ENCODE measurements around the gene CCDC191.

Gene CCDC191

DNA sequence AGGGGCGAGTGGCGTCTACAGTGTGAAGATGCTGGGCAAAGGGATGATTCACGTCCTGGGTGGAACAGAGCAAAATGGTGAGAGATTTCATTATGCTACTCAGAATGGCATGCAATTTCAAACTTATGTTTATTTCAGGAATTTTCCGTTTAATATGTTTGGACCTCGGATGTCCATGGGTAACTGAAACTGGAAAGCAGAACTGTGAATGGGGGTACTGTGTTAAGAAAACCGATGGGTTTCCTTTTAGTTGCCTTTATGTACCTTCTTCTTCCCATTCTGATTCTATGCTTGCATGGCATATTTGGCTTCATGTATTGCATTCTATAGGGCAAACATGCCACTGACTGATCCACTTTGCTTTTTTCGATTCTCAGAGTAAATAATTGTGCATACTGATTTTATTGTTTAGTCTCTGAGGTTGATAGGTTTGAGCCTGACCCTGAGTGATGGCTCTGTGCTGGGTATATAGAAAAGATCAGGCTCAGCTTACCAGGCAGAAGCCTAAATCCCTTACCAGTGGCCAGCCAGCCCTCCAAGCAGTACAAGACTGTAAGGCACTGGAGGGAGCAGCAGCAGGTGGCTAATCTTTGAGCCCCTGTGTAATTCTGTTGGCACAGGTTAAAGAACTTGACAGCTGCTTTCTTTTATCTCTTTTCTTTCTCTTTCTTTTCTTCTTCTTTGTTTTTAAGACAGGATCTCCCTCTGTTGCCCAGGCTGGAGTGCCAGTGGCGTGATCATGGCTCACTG, 4.8 kb upstream of the CCDC191 start:
- DNase-seq (ENCODE audit: low spot score) = no peak

DNA sequence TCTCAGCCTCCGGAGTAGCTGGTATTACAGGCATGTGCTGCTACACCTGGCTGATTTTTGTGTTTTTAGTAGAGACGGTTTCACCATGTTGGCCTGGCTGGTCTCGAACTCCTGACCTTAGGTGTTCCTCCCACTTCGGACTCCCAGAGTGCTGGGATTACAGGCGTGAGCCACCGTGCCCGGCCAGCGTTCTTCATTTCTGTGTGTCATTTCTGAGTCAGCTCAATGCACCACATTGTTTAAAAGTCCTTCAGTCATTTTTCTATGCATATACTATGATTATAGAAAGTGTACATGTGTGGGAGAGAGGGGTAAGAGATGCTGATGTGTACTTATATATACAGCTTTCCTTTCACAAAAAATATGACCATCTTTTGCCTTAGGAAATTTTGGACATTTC, 2.3 kb upstream of the CCDC191 start:
- no peak for DNase-seq (ENCODE audit: low spot score)

DNA sequence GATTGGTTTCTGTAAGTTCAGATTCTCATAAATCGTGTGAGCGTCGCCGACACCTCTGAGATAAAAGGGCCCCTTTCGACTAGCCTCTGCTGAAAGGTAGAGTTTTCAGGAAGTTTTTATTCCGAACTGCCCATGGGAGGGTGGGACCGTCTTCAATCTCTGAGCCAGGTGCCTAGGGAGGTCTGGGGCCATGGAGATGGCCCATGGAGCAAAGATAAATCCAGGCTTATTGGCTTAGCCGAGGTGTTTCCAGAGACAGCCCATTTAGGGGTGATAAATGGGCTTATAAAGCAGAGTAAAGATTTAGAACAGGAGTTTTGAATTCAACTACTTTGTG, 653 bp upstream of the CCDC191 start:
- peak; percentile 18 for DNase-seq (ENCODE audit: low spot score)

DNA sequence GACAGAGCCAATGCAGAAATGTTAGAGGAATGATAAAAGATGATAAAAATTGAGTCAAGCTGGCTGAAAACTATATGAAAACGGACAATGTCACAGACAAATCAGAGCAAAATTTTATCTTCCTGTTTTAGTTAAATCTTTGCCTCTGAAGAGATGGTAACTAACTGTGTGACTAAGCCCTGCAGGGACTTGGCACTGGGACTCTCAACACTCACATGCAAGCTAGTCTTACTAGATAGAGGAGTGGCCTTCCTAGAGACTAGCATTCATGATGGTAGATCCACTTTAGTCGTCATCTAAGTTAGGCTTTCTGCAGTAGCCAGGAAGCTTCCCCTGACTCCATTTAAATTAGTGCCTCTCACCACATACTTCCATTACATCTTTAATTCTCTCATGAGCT, 4.1 kb downstream of the CCDC191 start:
- DNase-seq (ENCODE audit: low spot score) = no peak

DNA sequence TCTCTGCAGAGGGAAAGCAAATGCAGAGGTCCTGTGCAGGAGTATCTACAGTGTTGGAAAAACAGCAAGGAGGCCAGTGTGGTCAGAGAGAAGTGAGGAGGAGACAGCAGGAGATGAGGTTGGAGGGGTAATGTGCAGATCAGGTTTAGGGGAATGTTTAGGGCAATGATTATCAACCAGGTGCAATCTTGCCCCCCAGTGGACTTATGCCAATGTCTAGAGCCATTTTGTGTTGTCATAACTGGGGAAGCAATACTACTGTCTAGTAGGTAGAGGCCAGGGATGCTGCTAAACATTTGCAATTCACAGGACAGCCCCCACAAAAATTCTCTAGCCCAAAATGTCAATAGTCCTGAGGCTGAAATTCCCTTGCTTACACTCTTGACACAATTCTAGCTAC, 13.1 kb downstream of the CCDC191 start:
- DNase-seq (ENCODE audit: low spot score) = no peak

DNA sequence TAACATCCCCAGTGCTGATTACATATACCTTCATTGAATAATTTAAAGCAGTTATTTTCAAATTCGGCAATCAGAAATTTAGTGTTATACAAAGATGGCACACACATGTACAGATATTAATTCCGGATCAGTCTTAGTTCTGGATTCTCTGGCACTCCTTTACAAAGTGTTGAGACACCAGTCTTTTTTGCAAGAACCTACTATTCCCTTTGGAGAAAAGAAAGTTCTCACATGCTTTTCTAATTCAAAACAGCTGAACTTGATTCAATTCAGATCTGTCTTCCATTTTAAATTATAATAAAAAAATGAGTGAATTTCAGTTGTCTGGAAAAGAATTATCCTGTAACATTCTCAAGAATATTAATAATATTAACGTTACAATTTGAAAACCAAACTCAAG, 20.4 kb downstream of the CCDC191 start:
- no peak for DNase-seq (ENCODE audit: low spot score)

DNA sequence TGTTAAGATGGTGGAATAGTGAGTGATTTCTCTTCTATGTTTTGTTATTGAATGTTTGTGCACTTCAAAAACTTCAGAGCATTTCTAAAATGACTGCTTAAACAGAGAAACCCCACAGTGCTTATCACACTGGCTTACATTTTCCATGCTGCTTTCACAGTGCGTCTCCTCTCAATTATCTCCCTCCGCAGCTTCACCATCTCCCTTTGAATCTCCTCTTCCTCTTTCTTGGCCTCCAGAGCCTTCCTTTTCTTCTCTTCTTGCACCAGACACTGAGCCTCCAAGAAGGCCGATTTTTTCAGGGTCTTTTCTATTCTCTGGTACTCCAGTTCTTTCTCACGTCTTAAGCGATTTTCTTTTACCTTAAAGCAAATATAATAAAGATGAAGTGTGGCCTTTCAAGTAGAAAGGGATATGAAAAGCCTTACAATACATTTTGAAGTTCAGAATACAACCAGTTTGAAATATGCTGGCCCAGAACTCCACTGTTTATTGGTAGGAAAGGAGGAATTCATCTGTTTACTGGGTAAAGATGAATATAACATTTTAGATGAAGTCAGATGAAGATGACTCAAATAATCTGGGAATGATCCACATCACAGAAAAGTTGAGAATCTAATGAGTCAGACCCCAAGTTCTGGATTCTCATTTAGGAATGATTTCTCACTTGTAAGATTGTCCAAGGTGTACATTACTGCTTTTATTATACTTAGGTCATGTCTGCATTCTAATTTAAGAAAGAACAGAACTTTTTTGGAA, 21.4 kb downstream of the CCDC191 start:
- DNase-seq (ENCODE audit: low spot score) = no peak

DNA sequence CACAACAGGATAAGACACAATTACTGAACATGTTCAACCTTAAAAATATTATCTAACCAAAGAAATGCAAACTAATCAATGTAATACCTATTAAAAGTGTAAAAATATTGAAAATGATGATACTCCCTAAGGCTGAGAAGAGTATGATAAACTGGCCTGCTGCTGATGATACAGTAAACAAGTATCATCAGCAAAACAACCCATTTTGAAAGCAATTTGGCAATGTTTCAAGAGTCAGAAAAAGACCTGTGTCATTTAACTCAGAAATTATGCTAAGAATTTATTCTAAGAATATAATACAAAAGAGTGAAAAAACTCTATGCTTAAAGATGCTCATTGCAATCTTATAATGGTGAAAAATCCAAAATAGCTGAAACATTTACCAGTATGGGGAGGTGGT, 22.1 kb downstream of the CCDC191 start:
- DNase-seq (ENCODE audit: low spot score) = no peak

DNA sequence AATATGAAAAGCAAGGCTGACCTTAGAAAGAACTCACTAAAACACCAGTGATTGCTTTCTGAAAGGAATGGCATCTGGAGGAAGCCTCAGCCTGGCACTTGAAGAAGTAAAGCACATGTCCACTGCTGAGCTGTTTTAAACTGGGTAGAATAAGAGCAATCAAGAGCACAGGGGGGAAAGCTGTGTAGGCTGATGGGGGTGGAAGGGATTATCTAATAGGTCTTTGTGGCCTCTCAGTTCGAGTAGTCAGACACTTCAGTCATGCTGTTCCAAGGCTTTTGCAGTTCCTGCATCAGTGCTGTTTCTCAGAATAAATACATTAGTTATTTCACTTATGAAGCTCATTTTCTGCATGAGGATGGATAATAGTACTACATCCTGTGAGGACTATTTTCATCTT, 22.6 kb downstream of the CCDC191 start:
- no peak for DNase-seq (ENCODE audit: low spot score)

DNA sequence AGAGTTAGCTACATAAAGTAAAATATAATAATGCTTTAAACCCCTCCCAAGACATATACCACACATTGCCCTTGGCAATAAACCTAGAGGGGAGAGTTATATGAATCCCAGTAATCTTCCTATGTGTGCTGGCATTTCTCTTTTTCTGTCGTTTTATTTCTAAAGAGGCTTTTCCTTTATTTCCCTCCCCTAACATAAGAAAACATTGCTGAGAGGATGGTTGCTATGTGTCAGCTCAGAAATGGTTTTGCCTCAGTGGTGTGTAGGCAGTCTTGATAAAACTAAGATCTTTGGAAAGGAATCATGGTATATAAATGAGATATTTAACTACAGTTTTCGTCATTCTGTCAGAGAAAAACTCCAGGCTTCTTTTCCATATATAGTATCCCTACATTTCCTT, 30.0 kb downstream of the CCDC191 start:
- no peak for DNase-seq (ENCODE audit: low spot score)

DNA sequence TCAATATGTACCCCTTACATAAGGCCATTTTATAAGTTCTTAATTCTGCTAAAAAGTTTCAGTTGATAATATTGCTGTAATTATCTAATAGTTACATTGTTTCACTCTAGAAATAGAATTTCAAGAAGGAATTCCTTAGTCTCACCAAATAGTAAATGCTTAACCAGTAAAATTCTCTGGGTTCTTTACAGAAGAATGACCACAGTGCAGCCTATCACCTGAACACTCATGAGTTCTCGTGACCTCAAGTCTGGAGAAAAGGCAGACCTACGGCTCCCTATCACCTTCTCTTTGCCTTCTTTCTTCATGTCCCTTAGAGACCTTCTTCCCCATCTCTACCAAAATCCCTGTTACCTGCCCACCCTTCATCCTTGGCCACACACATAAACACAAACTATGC, 30.9 kb downstream of the CCDC191 start:
- DNase-seq (ENCODE audit: low spot score) = no peak

DNA sequence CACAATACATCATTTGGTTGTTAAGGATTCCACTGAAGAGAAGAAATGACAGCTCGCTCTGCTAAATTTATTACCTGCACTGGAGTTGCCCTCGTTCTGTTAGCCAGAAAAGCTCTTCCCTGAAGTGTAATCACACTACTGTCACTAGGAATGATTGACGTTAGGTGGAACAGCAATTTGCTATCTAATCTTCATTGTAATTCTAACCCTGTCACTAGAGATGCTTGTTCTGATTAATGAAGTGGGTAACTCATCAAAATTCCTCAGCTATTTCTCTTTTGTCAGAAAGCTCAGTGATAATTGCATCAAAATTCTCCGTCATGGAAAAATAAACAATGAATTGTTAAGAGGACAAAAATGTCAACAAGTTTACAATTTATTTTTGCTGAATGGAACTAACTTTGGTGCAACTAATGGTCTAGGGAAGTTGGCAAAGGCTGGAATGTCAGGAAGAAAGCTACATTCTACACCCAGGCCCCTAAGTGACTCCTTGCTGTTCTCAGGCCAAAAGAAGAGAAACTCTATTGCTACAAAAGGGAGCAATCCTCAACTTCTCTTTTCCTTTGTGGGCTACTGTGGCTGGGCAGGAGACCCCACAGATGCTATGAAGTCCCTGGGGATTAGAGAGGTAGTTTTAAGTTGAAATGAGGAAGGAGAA, 34.1 kb downstream of the CCDC191 start:
- DNase-seq (ENCODE audit: low spot score) = no peak

DNA sequence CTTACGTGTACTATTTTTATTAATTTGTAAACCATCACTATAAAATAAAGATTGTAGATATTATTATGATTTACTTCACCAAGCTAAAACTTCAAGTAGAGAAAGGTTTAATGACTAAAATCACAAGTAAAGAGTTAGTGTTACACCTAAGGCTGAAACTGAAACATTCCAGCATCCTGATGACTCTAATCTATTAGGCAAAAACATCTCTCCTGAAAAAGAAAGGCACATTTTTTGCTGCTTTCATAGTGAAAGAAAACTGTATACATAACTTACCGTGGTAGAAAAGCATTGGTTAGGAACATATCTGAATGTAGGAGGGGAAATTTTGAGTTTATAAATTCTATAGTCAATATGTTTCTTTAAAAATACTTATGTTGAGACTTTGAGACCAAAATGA, 35.4 kb downstream of the CCDC191 start:
- no peak for DNase-seq (ENCODE audit: low spot score)

DNA sequence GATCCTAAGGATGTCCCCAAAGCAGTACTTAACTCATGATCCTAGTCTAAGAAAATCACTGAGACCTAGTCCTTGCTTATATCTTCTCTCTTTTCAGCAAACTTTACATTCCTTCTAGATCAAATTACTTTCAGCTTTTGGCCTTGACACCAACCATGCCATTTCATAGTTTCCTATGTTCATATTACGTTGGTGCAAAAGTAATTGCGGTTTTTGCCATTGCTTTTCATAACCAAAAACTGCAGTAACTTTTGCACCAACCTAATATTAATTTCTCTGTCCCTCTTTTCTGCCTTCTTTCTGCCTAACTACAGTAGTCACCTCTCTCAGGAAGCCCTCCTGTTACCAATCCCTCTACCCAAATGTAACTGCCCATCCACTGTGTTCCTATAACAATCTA, 36.8 kb downstream of the CCDC191 start:
- no peak for DNase-seq (ENCODE audit: low spot score)

DNA sequence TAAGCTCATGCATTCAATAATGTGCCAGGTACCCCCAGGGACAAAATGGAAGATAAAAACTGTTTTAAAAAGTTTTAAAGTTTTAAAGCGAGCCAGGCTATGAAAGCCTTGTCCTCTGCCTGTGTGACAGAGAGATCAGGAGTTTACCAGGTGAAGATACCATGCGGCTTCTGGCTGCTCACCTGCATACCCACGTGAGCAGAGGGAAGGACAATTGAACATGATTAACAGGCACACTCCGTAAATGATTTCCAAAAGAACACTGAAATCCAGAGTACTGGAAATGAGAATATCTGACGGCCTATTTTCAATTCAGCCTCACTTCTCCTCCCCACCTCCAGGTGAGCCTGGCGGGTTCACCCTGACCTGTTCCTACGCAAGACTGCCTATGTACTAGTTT, 42.1 kb downstream of the CCDC191 start:
- no peak for DNase-seq (ENCODE audit: low spot score)

DNA sequence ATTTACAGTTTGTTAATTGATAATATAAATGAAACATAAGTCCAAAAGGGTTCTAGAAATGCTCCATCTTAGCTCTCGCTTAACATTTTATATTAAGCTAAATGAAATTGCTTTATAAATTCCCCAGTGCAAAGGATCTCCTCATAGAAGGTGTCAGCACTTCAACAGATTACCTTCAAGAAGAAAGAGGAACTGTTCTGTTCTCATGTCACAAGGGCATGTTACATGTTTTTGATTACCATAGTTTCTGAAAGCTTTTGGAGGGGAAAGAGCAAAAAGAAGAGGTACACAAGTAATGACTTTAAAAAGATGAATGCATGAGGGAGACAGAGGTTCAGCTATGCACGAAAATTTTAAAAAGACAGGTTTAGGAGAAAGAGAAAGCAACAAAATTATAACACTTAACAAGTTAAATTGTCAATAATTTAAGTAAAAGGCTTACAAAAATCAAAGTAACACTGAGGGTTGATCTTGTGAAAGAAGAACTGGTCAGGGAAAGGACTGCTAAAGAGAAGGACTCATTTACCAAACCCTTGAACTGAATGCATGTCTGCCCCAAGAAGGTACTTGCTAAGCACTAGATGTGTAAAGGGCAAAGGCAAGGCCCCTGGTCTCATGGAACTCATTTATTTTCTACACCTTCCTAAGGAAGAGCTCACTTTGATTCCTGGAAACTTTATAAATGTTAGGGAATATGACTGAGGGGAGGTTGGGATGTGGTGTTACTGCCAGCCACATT, 45.1 kb downstream of the CCDC191 start:
- no peak for DNase-seq (ENCODE audit: low spot score)

DNA sequence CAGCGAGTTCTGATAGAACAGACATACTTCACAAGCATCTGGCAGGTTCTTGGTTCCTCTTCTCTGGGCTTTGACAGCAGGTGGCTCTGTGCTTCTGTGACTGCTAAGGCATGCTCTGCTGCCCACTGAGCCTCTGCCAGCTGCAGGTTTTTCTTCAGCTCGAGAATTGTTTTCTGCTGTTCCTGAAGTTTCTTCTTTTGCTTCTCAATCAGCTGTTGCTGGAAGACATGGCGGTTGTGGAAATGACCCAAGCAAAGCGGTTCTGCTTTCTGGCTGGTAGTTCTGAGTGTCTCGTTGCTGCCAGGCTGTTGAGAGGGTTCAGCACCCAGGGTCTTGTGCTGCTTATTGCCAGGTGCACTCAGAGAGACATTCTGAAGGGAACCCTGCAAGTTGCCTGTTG, 50.8 kb downstream of the CCDC191 start:
- DNase-seq (ENCODE audit: low spot score) = no peak

DNA sequence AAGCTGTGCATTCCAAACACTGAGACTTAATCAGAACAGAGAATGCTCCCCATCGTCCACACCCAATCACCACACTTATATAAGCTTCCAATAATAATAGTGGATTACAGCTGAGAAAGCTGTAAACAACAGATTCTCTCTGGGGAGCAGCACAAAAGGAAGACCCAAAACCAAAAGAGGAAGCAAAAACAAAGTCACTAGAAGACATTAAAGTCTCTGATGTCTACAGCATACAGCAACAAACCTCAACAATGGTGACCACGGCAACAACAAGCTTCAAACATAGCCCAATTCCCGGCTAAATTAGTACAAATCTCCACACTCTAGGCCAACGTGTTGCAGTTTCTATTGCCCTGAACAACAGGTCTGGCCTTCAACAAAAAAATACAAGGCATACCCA, 70.8 kb downstream of the CCDC191 start:
- no peak for DNase-seq (ENCODE audit: low spot score)

DNA sequence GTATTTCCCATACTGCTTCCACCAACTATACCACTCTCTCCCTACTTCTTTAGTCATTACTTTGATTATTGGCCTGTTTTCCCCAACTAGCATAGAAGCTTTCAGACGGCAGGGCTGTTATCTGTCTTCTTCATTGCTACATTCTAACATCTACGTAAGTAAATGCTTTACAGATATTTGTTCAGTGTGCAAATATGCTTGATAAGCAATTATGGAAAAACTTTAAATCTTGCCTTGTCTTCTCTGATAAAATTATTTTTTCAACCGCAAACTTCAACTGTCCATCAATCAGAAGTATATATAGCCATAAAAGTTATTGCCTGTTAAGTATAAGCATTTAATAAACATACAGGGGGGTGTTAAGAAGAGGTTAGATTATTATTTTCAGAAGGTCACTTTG, 72.8 kb downstream of the CCDC191 start:
- no peak for DNase-seq (ENCODE audit: low spot score)

DNA sequence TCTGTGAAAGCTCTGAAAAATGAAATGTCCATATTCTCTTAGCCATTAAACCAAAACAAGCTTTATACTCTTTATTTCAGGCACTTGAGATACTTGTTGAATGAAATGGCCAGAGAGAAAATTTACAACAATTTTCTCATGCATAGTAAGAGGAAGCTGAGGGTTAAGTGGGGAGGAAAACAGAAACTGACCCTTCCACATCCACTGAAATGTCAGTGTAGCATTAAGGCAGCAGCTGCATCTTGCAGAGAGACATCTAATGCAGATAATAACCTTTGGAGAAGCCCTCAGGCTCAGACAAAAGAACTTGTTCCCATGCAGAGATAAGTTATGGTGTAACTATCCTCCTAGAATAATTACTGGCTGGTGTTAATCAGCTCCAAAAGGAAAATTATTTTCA, 74.5 kb downstream of the CCDC191 start:
- no peak for DNase-seq (ENCODE audit: low spot score)

DNA sequence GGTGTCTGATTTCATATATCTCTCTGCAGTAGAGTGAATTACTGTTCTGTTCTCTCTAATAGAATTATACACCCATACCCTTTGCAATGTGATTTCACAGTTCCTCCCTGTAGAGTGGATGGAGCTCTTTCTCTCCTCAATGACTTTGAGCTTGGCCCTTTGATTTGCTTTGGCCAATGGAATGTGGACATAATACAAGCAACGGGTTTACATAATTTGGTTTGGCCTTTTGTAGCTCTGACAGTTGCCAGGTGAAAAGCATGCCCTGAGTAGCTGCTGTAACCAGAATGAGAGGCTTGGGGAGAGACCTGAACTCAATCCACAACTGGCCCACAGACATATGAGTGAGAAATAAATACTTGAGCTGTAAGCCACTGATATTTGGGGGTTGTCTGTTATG, 76.4 kb downstream of the CCDC191 start:
- DNase-seq (ENCODE audit: low spot score) = no peak

DNA sequence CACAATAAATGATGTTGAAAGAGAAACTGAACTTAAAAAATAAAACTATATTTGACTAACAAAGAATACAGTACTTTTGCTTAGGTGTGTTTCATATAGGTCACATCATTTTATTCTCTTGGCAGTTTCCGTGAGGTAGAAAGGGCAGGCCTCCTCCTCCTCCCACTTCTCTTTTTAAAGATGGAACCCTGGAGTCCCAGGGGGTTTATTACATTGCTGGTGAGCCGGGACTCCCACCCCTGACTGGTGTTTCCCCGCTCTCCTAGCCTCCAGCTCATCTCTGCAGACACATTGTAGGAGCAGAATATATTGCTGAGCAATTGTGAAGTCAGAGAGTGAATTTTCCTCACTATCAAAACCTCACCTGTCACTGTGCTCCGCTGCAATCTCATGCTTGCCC, 78.5 kb downstream of the CCDC191 start:
- no peak for DNase-seq (ENCODE audit: low spot score)

DNA sequence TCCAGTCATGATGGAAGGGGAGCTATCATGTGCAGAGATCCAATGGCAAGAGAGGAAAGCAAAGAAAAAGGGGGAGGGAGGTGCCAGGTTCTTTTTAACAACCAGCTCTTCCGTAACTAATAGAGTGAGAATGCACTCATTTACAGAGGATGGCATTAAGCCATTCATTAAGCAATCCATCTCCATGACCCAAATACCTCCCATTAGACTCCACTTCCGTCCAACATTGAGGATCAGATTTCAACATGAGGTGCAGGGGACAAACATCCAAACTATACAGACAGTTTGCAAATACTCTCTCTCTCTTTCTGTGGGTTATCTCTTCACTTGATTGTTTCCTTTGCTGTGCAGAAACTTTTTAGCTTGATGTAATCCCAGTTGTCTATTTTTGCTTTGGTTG, 87.3 kb downstream of the CCDC191 start:
- no peak for DNase-seq (ENCODE audit: low spot score)
